Sigmoid colon (tissue), 4 donors: ENCODE results near the gene GABBR2.

Experiments used
- CTCF ChIP-seq, 4 experiments: fragments of 450-650 bp in 3 of 4; fragments of 200-600 bp in 1 of 4; IDR thresholded peaks; one replicate each; pipeline ENCODE4 v1.5.1; 2016 to 2019; ENCODE audit warnings: antibody characterized with exemption in 4 of 4, mild to moderate bottlenecking in 3 of 4, moderate library complexity in 2 of 4
- EP300 ChIP-seq, 4 donors: sonication (generic); formaldehyde crosslinking; IDR thresholded peaks; one replicate each; pipeline ENCODE4 v1.6.1; 2017; ENCODE audit warnings: antibody characterized with exemption in 4 of 4
- POLR2A ChIP-seq, 2 donors: fragments of 450-650 bp; IDR thresholded peaks; one replicate each; pipeline ENCODE4 v1.6.1; 2016; ENCODE audit warnings: antibody characterized with exemption in 2 of 2, mild to moderate bottlenecking in 2 of 2, moderate library complexity in 2 of 2
- POLR2AphosphoS5 ChIP-seq, 4 donors: sonication (generic); formaldehyde crosslinking; IDR thresholded peaks; one replicate each; pipeline ENCODE4 v1.6.1; 2017; ENCODE audit warnings: antibody characterized with exemption in 4 of 4

GRCh38 chr9:98667005-98667640, 41.6 kb downstream of the GABBR2 start:
- TF ChIP-seq CTCF (IDR thresholded peaks at IDR 0.05) (no peak), POLR2AphosphoS5 (IDR thresholded peaks at IDR 0.05) (no peak), POLR2A (IDR thresholded peaks at IDR 0.05) (no peak), EP300 (IDR thresholded peaks at IDR 0.05) (no peak)
